ENCODE results near the gene ZNF311. TPM values are rescaled to one million over a fixed set of nuclear protein-coding genes. Genes with fewer than 3 reads are reported as not detected.

ZNF311 gene
- total and polyA plus RNA-seq, 11 donors, result 0.07 to 0.84 (median 0.21) TPM; not detected in 2

GRCh38 chr6:28983838-28984237 is 21.3 kb downstream of the ZNF311 start:
- ATAC-seq (no peak), DNase-seq (no peak)
- no peak for TF ChIP-seq POLR2A (IDR thresholded peaks at IDR 0.05)
- TF ChIP-seq CTCF (IDR thresholded peaks at IDR 0.05), result no peak
- intact Hi-C loops (cut with DNase I), result loop anchor here (2.0 to 10.0 kb wide), 11 partner anchors 21 to 1089 kb away; partner anchors contain the start of genes TRIM27 (in 3 of the 10) and ZNF311 (in 1 of the 10)
- Histone ChIP-seq H3K9me3 (peaks cover 0 to 8% (median 0%) of the 10 kb centered on the region in 12 donors), H3K27me3 (peaks cover 0 to 9% (median 0%) of the 10 kb centered on the region in 9 donors), H3K36me3 (no peaks in the 10 kb centered on the region), H3K4me3 (no peak overlapping the region), H3K27ac (no peak overlapping the region), H3K4me1 (peaks cover 0 to 32% (median 5%) of the 10 kb centered on the region in 12 donors)
- WGBS, 4 donors, result 82 to 89% (median 84%) methylated on average over 5 of the region's 5 CpGs

GRCh38 chr6:28982476-28983266 is 22.4 kb downstream of the ZNF311 start:
- Histone ChIP-seq H3K27me3 (peaks cover 0 to 8% (median 3%) of the 10 kb centered on the region in 9 donors), H3K9me3 (no peaks in the 10 kb centered on the region), H3K27ac (peak overlapping the region; percentile 8 to 84 (median 68)), H3K4me1 (peaks cover 0 to 31% (median 5%) of the 10 kb centered on the region in 12 donors), H3K4me3 (peak overlapping the region; percentile 52 to 78 (median 68)), H3K36me3 (no peaks in the 10 kb centered on the region)
- WGBS, 4 donors, result 16 to 23% (median 20%) methylated on average over 17 of the region's 17 CpGs
- intact Hi-C loops (cut with DNase I), result loop anchor here (1.0 to 10.0 kb wide), 13 partner anchors 35 to 1088 kb away; partner anchors contain the start of gene TRIM27 (in 3 of the 10)
- TF ChIP-seq CTCF (IDR thresholded peaks at IDR 0.05) (peak in 1 of 12 donors; percentile 10), POLR2A (IDR thresholded peaks at IDR 0.05) (no peak)
- no peak for DNase-seq
- peak in 3 of 4 donors; percentile 42 to 56 (median 45) for ATAC-seq

- H3K36me3 ChIP-seq, result no peaks in the 10 kb centered on the region
- peaks cover 0 to 15% (median 9%) of the 10 kb centered on the region in 9 donors for H3K27me3 ChIP-seq
- intact Hi-C loops (cut with DNase I), result loop anchor here (1.0 to 10.0 kb wide), 15 partner anchors 23 to 1087 kb away; partner anchors contain the start of genes TRIM27 (in 3 of the 10) and ZNF311 (in 1 of the 10)
- peak overlapping the region; percentile 29 to 84 (median 73) for H3K27ac ChIP-seq
- no peaks in the 10 kb centered on the region for H3K9me3 ChIP-seq
- WGBS, 4 donors, result 0 to 1% (median 1%) methylated on average over 23 of the region's 23 CpGs
- peaks cover 0 to 38% (median 6%) of the 10 kb centered on the region in 12 donors for H3K4me1 ChIP-seq
- ATAC-seq (peak; percentile 74 to 85 (median 80)), DNase-seq (peak; percentile 70 to 85 (median 76))
- H3K4me3 ChIP-seq, result peak overlapping the region; percentile 52 to 78 (median 68)
- TF ChIP-seq CTCF (IDR thresholded peaks at IDR 0.05) (peak in 7 of 12 donors; percentile 3 to 40 (median 13)), POLR2A (IDR thresholded peaks at IDR 0.05) (peak in 1 of 2 donors; percentile 10)
These were observed 23.2 kb downstream of the ZNF311 start for GRCh38 chr6:28981833-28982475.
